ENCODE measurements around the gene RGL4.
"Not testable (repeated sequence)": the region's sequence is repeated elsewhere in the genome, so short reads cannot be mapped to it uniquely, and the experiment has no call there.

- TF ChIP-seq CTCF (IDR thresholded peaks at IDR 0.05); ZFX (IDR thresholded peaks at IDR 0.05; ENCODE audit: borderline replicate concordance): not testable (repeated sequence)
These were observed 13.7 kb upstream of the RGL4 start for GRCh38 chr22:23676841-23677700.
